Femur (tissue), 1 donor: ENCODE results near the gene NEK1.

ENCODE experiments used
- DNase-seq: peaks from one replicate; pipeline ENCODE4 v3.0.0-alpha.2; 2017

Gene NEK1

DNA sequence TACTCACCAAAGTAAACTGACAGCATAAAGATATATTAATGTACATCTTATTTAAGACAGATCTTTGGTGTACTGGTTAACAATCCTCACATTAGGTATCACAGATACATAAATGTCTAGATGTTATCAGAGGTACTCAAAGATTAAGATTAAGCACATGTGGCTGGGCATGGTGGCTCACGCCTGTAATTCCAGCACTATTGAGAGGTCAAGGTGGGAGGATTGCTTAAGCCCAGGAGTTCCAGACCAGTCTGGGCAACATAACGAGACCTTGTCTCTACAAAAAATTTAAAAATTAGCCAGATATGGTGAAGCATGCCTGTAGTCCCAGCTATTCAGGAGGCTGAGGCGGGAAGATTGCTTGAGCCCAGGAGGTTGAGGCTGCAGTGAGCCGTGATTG lies 195.9 kb downstream of the NEK1 start:
- DNase-seq = no peak

DNA sequence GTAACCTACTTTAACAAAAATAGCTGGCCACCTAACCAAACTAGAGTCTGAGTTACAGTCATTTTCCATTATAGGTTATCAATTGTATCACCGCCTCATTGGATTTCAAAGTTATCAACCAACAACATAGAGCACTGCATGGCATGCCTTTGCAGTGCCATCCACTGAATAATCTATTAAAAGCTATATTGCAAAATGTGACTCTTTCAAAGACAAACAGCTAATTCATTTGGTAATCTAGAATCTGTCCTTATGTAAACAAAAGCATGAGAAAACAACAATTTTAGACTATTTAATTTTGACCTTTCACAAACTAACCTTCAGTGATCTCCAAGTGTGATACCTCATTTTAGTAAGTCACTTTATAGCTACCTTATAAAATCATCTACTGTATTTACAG lies 197.5 kb downstream of the NEK1 start:
- DNase-seq = no peak

DNA sequence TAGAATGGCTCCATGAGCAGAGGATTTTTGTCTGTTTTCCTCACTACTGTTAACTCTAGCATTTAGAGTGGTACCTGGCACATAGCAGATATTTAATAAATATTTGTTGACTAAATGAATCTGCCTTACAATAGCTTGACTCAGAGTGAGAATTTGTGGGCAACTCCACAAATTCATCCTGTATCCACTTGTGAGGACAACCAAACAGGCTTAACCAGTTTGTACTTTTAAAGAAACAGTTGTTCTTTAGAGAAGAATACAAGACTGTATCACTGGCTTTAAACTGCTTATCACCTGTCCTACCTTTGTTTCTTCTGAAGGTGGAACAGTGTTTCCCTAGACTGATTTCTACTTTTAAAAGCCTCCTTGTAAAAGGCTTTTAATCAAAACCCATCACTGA lies 200.3 kb downstream of the NEK1 start:
- DNase-seq = no peak

- peak; percentile 78 for DNase-seq
These were observed 201.3 kb downstream of the NEK1 start for GRCh38 chr4:169410839-169411770.

DNA sequence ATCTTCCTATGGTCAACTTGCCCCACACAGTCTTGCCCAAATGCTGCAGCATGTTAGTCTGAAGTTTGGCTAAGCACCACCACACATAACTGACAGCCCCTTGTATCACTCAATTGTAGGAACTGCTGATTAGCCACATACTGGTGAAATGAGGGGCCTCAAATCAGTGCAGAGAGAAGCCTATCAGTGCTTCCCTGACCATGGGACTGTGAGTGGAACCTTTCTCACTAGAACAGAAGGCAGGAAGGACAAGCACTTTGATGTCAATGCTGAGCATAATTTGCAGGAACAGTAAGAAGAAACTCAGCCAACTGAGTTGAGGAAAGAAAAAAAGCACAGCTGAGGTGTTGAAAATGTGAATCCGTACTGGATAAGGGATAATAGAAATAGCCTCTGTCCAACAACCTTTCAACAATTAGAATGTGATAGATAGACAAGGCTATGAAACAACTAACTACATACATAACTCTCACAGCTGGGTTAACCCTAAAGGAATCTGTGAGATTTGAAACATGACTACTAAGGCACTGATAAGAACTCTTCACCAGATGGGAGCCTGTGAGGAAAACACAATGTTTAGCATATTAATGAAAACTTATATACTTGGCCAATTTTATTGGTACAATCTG lies 205.1 kb downstream of the NEK1 start:
- DNase-seq = no peak

DNA sequence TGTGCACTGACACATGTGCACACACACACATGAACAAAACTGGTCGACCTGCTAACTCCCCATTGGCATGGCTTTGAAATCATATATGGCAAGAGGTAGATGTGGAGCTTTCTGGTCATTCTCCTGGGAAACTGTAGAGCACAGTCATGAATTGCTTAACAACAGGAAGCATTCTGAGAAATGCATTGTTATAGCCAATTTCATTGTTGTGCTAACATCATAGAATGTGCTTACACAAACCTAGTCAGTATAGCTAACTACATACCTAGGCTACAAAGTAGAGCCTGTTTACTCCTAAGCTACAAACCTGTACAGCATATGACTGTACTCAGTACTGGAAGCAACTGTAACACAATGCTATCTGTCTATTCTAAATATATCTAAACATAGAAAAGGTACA lies 207.4 kb downstream of the NEK1 start:
- DNase-seq = no peak

GRCh38 chr4:169400832-169401231 lies 211.6 kb downstream of the NEK1 start:
- no peak for DNase-seq

GRCh38 chr4:169399976-169400767 lies 212.2 kb downstream of the NEK1 start:
- DNase-seq = no peak

GRCh38 chr4:169398316-169398715 lies 214.1 kb downstream of the NEK1 start:
- DNase-seq = no peak

GRCh38 chr4:169397762-169398161 lies 214.6 kb downstream of the NEK1 start:
- no peak for DNase-seq

GRCh38 chr4:169385376-169385775 lies 227.0 kb downstream of the NEK1 start:
- DNase-seq = no peak

DNA sequence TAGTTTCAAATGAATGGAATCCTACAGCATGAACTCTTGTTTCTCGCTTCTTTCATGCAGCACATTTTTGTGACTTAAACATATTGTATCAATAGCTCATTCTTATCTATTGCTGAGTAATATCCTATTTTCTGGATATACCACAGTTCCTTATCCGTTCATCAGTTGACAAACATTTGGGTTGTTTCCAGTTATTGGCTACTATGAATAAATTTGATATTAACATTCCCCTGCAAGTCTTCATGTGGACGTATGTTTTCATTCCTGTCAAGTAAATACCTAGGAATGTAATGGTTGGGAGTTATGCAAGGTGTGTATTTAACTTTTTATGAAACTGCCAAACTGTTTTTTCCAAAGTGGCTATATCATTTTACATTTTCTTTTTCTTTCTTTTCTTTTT lies 227.6 kb downstream of the NEK1 start:
- DNase-seq = no peak

GRCh38 chr4:169383724-169384123 lies 228.7 kb downstream of the NEK1 start:
- no peak for DNase-seq

- DNase-seq = no peak
These were observed 232.7 kb downstream of the NEK1 start for GRCh38 chr4:169379688-169380087.

- no peak for DNase-seq
These were observed 235.0 kb downstream of the NEK1 start for GRCh38 chr4:169377367-169377766.

GRCh38 chr4:169376421-169376820 lies 236.0 kb downstream of the NEK1 start:
- DNase-seq = no peak

DNA sequence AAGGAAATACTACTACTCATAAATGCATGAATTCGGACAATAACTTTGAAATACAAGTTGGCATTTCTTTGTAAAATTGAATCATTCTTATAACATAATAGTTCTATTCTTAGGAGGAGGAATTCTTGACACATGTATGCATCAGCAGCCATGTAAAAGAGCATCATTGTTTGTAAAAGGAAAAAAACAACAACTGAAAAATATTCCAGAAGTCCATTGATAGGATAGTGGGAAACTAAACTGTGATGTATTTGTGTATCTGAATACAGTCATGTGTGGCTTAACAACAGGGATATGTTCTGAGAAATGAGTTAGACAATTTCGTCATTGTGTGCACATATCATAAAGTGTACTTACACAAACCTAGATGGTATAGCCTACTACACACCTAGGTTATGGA lies 239.6 kb downstream of the NEK1 start:
- DNase-seq = no peak

GRCh38 chr4:169369634-169370033 lies 242.7 kb downstream of the NEK1 start:
- DNase-seq = no peak

DNA sequence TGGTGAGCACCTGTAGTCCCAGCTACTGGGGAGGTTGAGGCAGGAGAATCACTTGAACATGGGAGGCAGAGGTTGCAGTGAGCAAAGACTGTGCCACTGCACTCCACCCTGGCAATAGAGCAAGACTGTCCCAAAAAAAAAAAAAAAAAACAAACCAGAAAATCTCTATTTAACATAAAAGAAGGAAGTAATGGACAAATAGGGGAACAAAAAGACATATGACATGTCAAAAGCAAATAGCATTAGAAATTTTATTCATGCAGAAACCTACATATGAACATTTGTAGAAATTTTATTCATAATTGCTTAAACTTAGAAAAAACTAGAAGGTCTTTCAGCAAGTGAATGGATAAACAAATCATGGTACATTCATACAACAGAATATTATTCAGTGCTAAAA lies 244.6 kb downstream of the NEK1 start:
- DNase-seq = no peak

GRCh38 chr4:169366821-169367220 lies 245.6 kb downstream of the NEK1 start:
- DNase-seq = no peak

DNA sequence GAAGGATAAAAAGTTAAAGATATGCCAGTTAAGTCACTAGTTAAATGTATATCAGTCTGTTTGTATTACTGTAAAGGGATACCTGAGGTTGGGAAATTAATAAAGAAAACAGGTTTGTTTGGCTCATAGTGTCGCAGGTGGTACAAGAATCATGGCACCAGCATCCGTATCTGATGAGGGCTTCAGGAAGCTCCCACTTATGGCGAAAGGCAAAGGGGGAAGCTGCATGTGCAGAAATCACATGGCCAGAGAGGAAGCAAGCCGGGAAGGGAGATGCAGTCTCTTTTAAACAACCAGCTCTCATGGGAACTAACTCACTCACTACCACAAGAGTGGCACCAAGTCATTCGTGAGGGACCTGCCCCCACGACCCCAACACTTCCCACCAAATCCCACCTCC lies 249.8 kb downstream of the NEK1 start:
- no peak for DNase-seq

DNA sequence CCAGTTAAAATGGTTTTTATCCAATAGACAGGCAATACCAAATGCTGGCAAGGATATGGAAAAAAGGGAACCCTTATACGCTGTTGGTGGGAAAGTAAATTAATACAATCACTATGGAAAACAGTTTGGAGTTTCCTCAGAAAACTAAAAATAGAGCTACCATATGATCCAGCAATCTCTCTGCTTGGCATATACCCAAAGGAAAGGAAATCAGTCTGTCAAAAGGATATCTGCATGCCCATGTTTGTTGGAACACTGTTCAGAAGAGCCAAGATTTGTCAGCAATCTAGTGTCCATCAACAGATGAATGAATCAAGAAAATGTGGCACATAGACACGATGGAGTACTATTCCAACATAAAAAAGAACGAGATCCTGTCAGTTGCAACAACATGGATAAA lies 250.6 kb downstream of the NEK1 start:
- no peak for DNase-seq

DNA sequence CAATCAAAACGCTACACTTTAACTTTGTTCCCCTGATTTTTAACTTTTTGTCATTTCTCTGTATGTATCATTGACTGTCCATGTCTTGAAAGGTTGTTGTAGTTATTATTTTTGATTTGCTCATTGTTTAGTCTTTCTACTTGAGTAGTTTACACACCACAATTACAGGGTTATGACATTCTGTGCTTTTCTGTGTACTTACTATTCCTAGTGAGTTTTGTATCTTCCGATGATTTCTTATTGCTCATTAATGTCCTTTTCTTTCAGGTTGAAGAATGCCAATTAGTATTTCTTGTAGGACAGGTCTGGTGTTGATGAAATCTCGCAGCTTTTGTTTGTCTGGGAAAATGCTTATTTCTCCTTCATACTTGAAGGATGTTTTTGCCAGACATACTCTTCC lies 252.4 kb downstream of the NEK1 start:
- DNase-seq = no peak

DNA sequence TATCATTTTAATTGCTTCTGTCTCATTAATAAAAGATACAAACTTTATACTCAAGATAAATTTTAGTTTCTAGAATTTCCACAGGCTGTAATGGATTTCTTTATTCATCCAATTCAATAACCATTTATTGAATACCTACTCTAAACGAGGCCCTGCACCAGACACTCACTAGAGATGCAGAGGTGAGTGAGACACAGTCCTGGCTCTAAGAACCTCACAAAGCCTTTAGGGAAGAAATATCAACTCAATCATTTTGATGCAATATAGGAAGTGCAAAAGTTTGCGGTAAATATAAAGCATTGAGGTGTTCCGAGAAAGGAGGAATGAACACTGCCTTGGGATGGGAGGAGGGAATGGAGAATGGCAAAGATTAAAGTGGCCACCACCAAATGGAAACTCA lies 260.0 kb downstream of the NEK1 start:
- DNase-seq = no peak
